SK-N-MC (cell line): ENCODE measurements around the gene SAXO2.
"Not testable (repeated sequence)": the region's sequence is repeated elsewhere in the genome, so short reads cannot be mapped to it uniquely, and the experiment has no call there.

Experiments
- EZH2 ChIP-seq: fragments of 200-600 bp; sonication (generic); IDR thresholded peaks from one replicate; pipeline ENCODE4 v1.6.1; 2017; ENCODE audit warnings: antibody characterized with exemption
- POLR2AphosphoS5 ChIP-seq: IDR thresholded peaks from 2 replicates; pipeline ENCODE4 v1.6.1; 2012; ENCODE audit warnings: mild to moderate bottlenecking, low read depth, low read length, borderline replicate concordance

GRCh38 chr15:82299511-82299914, 36.9 kb downstream of the SAXO2 start:
- TF ChIP-seq EZH2, POLR2AphosphoS5: not testable (repeated sequence)
